ENCODE measurements around the gene NDUFS6.

Gene NDUFS6

GRCh38 chr5:1801222-1801966, at the start of gene NDUFS6:
TSS of gene NDUFS6 (plus strand) at chr5:1801407. CDS start at chr5:1801418, 11 bp downstream.
- H3K4me3 ChIP-seq (ENCODE audit: low read depth, low read length), result peak within 1 kb of the TSS; percentile 73
- peak within 1 kb of the TSS; percentile 82 for H3K27ac ChIP-seq
- peaks cover 64% of the 10 kb centered on the region for H3K36me3 ChIP-seq
- H3K27me3 ChIP-seq (ENCODE audit: insufficient read depth, low read depth, severe bottlenecking), result no peaks in the 10 kb centered on the region
- peak; percentile 85 for DNase-seq
- peak; percentile 23 for TF ChIP-seq CTCF (IDR thresholded peaks at IDR 0.05; ENCODE audit: low read depth, low read length)
- H3K9me3 ChIP-seq (ENCODE audit: severe bottlenecking), result no peaks in the 10 kb centered on the region

- no peak for TF ChIP-seq CTCF (IDR thresholded peaks at IDR 0.05; ENCODE audit: low read depth, low read length)
- H3K4me3 ChIP-seq (ENCODE audit: low read depth, low read length), result no peak overlapping the region
- no peaks in the 10 kb centered on the region for H3K36me3 ChIP-seq
- H3K27me3 ChIP-seq (ENCODE audit: insufficient read depth, low read depth, severe bottlenecking), result peaks cover 95% of the 10 kb centered on the region
- no peak overlapping the region for H3K27ac ChIP-seq
- no peaks in the 10 kb centered on the region for H3K9me3 ChIP-seq (ENCODE audit: severe bottlenecking)
- DNase-seq, result peak; percentile 4
Observed at GRCh38 chr5:1751864-1752822, 49.1 kb upstream of the NDUFS6 start.

GRCh38 chr5:1752881-1753280, 48.3 kb upstream of the NDUFS6 start:
- H3K27ac ChIP-seq, result no peak overlapping the region
- peak; percentile 8 for DNase-seq
- H3K27me3 ChIP-seq (ENCODE audit: insufficient read depth, low read depth, severe bottlenecking), result peaks cover 95% of the 10 kb centered on the region
- H3K36me3 ChIP-seq, result no peaks in the 10 kb centered on the region
- no peak for TF ChIP-seq CTCF (IDR thresholded peaks at IDR 0.05; ENCODE audit: low read depth, low read length)
- H3K4me3 ChIP-seq (ENCODE audit: low read depth, low read length), result no peak overlapping the region
- no peaks in the 10 kb centered on the region for H3K9me3 ChIP-seq (ENCODE audit: severe bottlenecking)

- Histone ChIP-seq H3K36me3 (no peaks in the 10 kb centered on the region), H3K9me3 (ENCODE audit: severe bottlenecking) (peaks cover 6% of the 10 kb centered on the region), H3K4me3 (ENCODE audit: low read depth, low read length) (no peak overlapping the region), H3K27me3 (ENCODE audit: insufficient read depth, low read depth, severe bottlenecking) (peaks cover 95% of the 10 kb centered on the region), H3K27ac (no peak overlapping the region)
- DNase-seq, result no peak
- TF ChIP-seq CTCF (IDR thresholded peaks at IDR 0.05; ENCODE audit: low read depth, low read length), result no peak
Observed at GRCh38 chr5:1753490-1753889, 47.7 kb upstream of the NDUFS6 start.

- no peak for DNase-seq
- Histone ChIP-seq H3K4me3 (ENCODE audit: low read depth, low read length) (no peak overlapping the region), H3K27ac (no peak overlapping the region), H3K36me3 (no peaks in the 10 kb centered on the region), H3K9me3 (ENCODE audit: severe bottlenecking) (peaks cover 10% of the 10 kb centered on the region), H3K27me3 (ENCODE audit: insufficient read depth, low read depth, severe bottlenecking) (peaks cover 93% of the 10 kb centered on the region)
- TF ChIP-seq CTCF (IDR thresholded peaks at IDR 0.05; ENCODE audit: low read depth, low read length), result no peak
Observed at GRCh38 chr5:1754531-1755220, 46.5 kb upstream of the NDUFS6 start.

Data from WERI-Rb-1 (cell line).